Lung (tissue), 12 donors: ENCODE data around the gene EXOC2. TPM values are rescaled to one million over a fixed set of nuclear protein-coding genes. Genes with fewer than 3 reads are reported as not detected.

ENCODE experiments used
- ATAC-seq: fragments of 200-7000 bp; cut with Tn5 transposase; one replicate; pipeline ENCODE4 v1.9.1; 2020; ENCODE audit warnings: moderate number of reproducible peaks; ENCODE audit not compliant: insufficient read depth, low FRiP score
- DNase-seq, 3 donors: peaks; one replicate each; pipeline ENCODE4 v3.0.0-alpha.2; 2013 to 2017
- H3K27ac ChIP-seq, 2 donors: one replicate each; pipeline ENCODE4 v1.5.1; 2013; ENCODE audit warnings: mild to moderate bottlenecking in 2 of 2, moderate library complexity in 2 of 2, control low read depth in 1 of 2, inconsistent platforms in 1 of 2, low read depth in 1 of 2, low read length in 1 of 2
- H3K27me3 ChIP-seq, 3 donors: one replicate each; pipeline ENCODE4 v1.5.1; 2013; ENCODE audit warnings: low read length in 2 of 3; ENCODE audit not compliant: control insufficient read depth in 3 of 3, insufficient read depth in 3 of 3
- H3K36me3 ChIP-seq, 4 donors: one replicate each; pipeline ENCODE4 v1.5.1; 2013; ENCODE audit warnings: low read length in 4 of 4, mild to moderate bottlenecking in 1 of 4, moderate library complexity in 1 of 4; ENCODE audit not compliant: control insufficient read depth in 4 of 4, insufficient read depth in 4 of 4
- H3K4me1 ChIP-seq, 5 donors: one replicate each; pipeline ENCODE4 v1.5.1; 2013; ENCODE audit warnings: low read length in 5 of 5, mild to moderate bottlenecking in 2 of 5, moderate library complexity in 1 of 5; ENCODE audit not compliant: control insufficient read depth in 5 of 5, insufficient read depth in 5 of 5
- H3K4me3 ChIP-seq: one replicate; pipeline ENCODE4 v1.5.1; 2013; ENCODE audit warnings: mild to moderate bottlenecking, control low read depth, moderate library complexity
- H3K9ac ChIP-seq, 2 donors: one replicate each; pipeline ENCODE4 v1.5.1; 2013; ENCODE audit warnings: low read length in 2 of 2, control low read depth in 1 of 2; ENCODE audit not compliant: insufficient read depth in 1 of 2
- H3K9me3 ChIP-seq, 4 donors: one replicate each; pipeline ENCODE4 v1.5.1; 2013; ENCODE audit warnings: low read length in 3 of 4, mild to moderate bottlenecking in 1 of 4, moderate library complexity in 1 of 4; ENCODE audit not compliant: control insufficient read depth in 4 of 4, insufficient read depth in 3 of 4
- WGBS, 2 donors: extraction: QIAGEN DNeasy Blood & Tissue Kit; methylation state at CpG; one replicate each; pipeline ENCODE4 v1.1.7; 2013; 5-methylcytosine and 5-hydroxymethylcytosine counted together
- polyA plus RNA-seq, 2 donors: library from polyadenylated mRNA; stranded (reverse); fragments of 200-250 nt; gene quantifications; one replicate each; pipeline ENCODE4 v1.2.1, GENCODE V29; 2013
- total RNA-seq, 2 donors: library from RNA; depleted of rRNA in 1 of 2; stranded (reverse); fragments of >200 nt in 1 of 2; gene quantifications; one replicate each; pipeline ENCODE4 v1.2.1, GENCODE V29; 2014 to 2021
- TF ChIP-seq, protein P1 (sequence below): IDR thresholded peaks from 2 replicates; pipeline ENCODE4 v1.5.1; 2012; ENCODE audit warnings: mild to moderate bottlenecking; ENCODE audit errors: control extremely low read depth, extremely low read depth
- donor health status: control.
- donor health status: control.
- donor health status: Bipolar disorder and iron deficiency.
- donor health status: healthy.
- donor health status: DM: yes; HTN: yes; CAD: no.

Gene EXOC2
- total and polyA plus RNA-seq, 4 donors = 6.3 to 33.0 (median 12.8) TPM

DNA sequence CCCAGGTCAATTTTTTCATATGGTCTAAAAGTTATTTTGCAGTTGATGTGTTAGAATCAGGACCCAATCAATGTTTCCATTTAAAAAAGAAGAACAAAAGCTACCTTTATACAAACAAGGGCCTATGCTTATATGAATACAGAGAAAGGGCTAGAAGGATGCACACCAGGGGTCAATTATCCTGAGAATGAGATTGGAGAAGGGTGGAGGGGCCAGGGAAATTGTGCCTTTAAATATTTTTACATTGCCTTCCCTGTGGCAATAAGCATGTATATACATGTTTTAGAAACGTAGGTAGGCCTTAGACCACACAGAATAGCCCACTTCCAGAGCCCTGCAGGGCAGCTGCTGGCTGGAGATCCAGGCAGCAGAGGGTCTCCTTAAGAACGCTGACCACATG is 12.7 kb downstream of the EXOC2 start:
- ATAC-seq (no peak), DNase-seq (no peak)
- H3K9ac ChIP-seq = no peak overlapping the region
- TF ChIP-seq, protein P1, sequence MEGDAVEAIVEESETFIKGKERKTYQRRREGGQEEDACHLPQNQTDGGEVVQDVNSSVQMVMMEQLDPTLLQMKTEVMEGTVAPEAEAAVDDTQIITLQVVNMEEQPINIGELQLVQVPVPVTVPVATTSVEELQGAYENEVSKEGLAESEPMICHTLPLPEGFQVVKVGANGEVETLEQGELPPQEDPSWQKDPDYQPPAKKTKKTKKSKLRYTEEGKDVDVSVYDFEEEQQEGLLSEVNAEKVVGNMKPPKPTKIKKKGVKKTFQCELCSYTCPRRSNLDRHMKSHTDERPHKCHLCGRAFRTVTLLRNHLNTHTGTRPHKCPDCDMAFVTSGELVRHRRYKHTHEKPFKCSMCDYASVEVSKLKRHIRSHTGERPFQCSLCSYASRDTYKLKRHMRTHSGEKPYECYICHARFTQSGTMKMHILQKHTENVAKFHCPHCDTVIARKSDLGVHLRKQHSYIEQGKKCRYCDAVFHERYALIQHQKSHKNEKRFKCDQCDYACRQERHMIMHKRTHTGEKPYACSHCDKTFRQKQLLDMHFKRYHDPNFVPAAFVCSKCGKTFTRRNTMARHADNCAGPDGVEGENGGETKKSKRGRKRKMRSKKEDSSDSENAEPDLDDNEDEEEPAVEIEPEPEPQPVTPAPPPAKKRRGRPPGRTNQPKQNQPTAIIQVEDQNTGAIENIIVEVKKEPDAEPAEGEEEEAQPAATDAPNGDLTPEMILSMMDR = no peak
- no peak overlapping the region for H3K27ac ChIP-seq
- WGBS, 2 donors = 81 to 83% methylated on average over 2 of the region's 2 CpGs
- H3K9me3 ChIP-seq = no peaks in the 10 kb centered on the region
- H3K27me3 ChIP-seq = no peaks in the 10 kb centered on the region
- H3K4me1 ChIP-seq = peaks cover 0 to 71% (median 6%) of the 10 kb centered on the region in 5 donors
- H3K36me3 ChIP-seq = peaks cover 0 to 2% (median 0%) of the 10 kb centered on the region in 4 donors
- no peak overlapping the region for H3K4me3 ChIP-seq

- ATAC-seq (no peak), DNase-seq (peak; percentile 32 to 74 (median 60))
- H3K27ac ChIP-seq = no peak overlapping the region
- TF ChIP-seq, protein P1 = no peak
- H3K9me3 ChIP-seq = no peaks in the 10 kb centered on the region
- H3K4me1 ChIP-seq = peaks cover 0 to 68% (median 10%) of the 10 kb centered on the region in 5 donors
- no peak overlapping the region for H3K9ac ChIP-seq
- H3K36me3 ChIP-seq = peaks cover 0 to 2% (median 0%) of the 10 kb centered on the region in 4 donors
- WGBS, 2 donors = 82 to 85% methylated on average over 9 of the region's 9 CpGs
- H3K4me3 ChIP-seq = no peak overlapping the region
- no peaks in the 10 kb centered on the region for H3K27me3 ChIP-seq
Measured at GRCh38 chr6:679282-679681, 13.7 kb downstream of the EXOC2 start.

DNA sequence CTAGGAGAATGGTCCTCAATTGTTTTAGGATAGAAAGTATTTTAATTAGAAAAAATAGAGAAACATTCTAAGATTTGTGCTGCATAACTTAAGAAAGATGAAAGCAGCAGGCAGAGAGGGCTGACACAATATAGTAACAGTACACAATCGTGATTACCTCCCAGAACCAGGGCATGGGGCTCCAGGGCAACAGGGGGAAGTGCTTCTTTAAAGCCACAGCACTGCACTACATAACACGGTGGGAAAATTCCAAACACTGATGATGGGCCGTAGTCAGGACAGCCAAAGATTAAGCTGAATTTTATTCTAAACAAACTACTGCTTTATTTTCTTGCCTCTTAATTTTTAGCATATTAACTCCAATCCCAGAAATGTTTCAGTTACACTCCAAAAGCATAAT is 14.4 kb downstream of the EXOC2 start:
- Histone ChIP-seq H3K27ac (no peak overlapping the region), H3K4me1 (peaks cover 0 to 65% (median 6%) of the 10 kb centered on the region in 5 donors), H3K27me3 (no peaks in the 10 kb centered on the region), H3K9me3 (no peaks in the 10 kb centered on the region), H3K36me3 (peaks cover 0 to 2% (median 0%) of the 10 kb centered on the region in 4 donors), H3K9ac (peak overlapping the region in 1 of 2 donors; percentile 46), H3K4me3 (no peak overlapping the region)
- ATAC-seq (no peak), DNase-seq (peak in 2 of 3 donors; percentile 53 to 69)
- WGBS, 2 donors = 76 to 77% methylated on average over 3 of the region's 3 CpGs
- TF ChIP-seq, protein P1 = no peak

DNA sequence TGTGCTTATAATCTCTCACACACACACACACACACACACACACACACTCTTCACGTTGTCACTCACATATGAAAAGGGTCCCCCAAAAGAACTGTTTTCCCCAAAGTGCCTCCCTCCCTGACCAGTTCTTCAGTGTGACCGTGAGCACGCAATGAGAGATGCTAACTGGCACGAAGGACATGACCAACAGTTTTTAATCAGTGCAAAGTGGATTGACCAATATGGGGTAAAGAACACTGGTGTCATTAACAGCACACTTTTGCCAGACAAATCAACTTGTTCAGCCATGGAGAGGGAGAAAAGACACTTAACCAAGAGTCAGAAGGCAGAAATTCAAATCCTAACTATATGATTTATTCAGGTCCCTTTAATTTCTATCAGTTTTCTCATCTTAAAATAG is 15.0 kb downstream of the EXOC2 start:
- Histone ChIP-seq H3K4me3 (no peak overlapping the region), H3K9me3 (no peaks in the 10 kb centered on the region), H3K4me1 (peaks cover 0 to 59% (median 6%) of the 10 kb centered on the region in 5 donors), H3K27me3 (no peaks in the 10 kb centered on the region), H3K27ac (no peak overlapping the region), H3K36me3 (peaks cover 0 to 1% (median 0%) of the 10 kb centered on the region in 4 donors), H3K9ac (peak overlapping the region in 1 of 2 donors; percentile 46)
- TF ChIP-seq, protein P1 = no peak
- ATAC-seq (no peak), DNase-seq (no peak)
- WGBS, 2 donors = 96 to 99% methylated on average over 4 of the region's 4 CpGs
